ENCODE results near the gene NUP214.

DNA sequence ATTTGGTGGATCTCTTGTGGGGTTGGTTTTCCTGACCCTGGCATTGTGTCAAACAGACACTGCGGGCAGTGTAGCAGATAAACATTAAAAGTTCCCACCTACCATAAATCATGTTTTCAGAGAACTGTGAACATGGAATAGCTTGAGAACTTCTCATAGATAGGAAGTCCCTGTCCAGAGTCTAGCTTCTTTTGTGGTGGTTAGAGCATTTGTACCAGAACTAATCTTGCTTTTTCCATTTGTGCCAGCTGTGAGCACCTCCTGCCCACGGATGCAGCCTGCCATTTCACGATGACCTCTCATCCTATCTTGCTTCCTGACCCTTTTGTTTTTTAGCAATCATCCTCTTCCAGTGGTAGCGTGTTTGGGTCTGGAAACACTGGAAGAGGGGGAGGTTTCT is 89.5 kb downstream of the NUP214 start:
- no peak for TF ChIP-seq BCL11B (tag by site-specific recombination; IDR thresholded peaks at IDR 0.05; ENCODE audit: low read depth)
- no peak for TF ChIP-seq ZNF394 (tag by site-specific recombination; IDR thresholded peaks at IDR 0.05; ENCODE audit: borderline replicate concordance)
- no peak for TF ChIP-seq ZNF23 (tag by site-specific recombination; IDR thresholded peaks at IDR 0.05; ENCODE audit: borderline replicate concordance)
- TF ChIP-seq, protein P1, sequence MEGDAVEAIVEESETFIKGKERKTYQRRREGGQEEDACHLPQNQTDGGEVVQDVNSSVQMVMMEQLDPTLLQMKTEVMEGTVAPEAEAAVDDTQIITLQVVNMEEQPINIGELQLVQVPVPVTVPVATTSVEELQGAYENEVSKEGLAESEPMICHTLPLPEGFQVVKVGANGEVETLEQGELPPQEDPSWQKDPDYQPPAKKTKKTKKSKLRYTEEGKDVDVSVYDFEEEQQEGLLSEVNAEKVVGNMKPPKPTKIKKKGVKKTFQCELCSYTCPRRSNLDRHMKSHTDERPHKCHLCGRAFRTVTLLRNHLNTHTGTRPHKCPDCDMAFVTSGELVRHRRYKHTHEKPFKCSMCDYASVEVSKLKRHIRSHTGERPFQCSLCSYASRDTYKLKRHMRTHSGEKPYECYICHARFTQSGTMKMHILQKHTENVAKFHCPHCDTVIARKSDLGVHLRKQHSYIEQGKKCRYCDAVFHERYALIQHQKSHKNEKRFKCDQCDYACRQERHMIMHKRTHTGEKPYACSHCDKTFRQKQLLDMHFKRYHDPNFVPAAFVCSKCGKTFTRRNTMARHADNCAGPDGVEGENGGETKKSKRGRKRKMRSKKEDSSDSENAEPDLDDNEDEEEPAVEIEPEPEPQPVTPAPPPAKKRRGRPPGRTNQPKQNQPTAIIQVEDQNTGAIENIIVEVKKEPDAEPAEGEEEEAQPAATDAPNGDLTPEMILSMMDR (tag by site-specific recombination; IDR thresholded peaks at IDR 0.05), result no peak
- TF ChIP-seq ZNF16 (tag by site-specific recombination; IDR thresholded peaks at IDR 0.05; ENCODE audit: low read depth), result no peak
- TF ChIP-seq, protein P2, sequence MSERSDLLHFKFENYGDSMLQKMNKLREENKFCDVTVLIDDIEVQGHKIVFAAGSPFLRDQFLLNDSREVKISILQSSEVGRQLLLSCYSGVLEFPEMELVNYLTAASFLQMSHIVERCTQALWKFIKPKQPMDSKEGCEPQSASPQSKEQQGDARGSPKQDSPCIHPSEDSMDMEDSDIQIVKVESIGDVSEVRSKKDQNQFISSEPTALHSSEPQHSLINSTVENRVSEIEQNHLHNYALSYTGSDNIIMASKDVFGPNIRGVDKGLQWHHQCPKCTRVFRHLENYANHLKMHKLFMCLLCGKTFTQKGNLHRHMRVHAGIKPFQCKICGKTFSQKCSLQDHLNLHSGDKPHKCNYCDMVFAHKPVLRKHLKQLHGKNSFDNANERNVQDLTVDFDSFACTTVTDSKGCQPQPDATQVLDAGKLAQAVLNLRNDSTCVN (tag by site-specific recombination; optimal IDR thresholded peaks at IDR 0.05), result no peak
- no peak for TF ChIP-seq ZBTB8A (tag by site-specific recombination; IDR thresholded peaks at IDR 0.05)
- no peak for TF ChIP-seq ZNF311 (tag by site-specific recombination; IDR thresholded peaks at IDR 0.05; ENCODE audit: borderline replicate concordance)
- TF ChIP-seq ZNF76 (tag by site-specific recombination; IDR thresholded peaks at IDR 0.05; ENCODE audit: borderline replicate concordance, low read depth), result no peak
